T-helper 1 cell treated with Interleukin-12 subunit alpha and Interleukin-12 subunit beta and Interleukin-4 antibody, amounts not matched to agents 30 ng/mL and 1 ng/mL, for 36 hours (primary cell): ENCODE results near the gene ZMIZ1. TPM values are rescaled to one million over a fixed set of nuclear protein-coding genes. Genes with fewer than 3 reads are reported as not detected.

Experiments
- intact Hi-C: fragments of 100-400 bp; cut with micrococcal nuclease; formaldehyde crosslinking; loops from one replicate; pipeline ENCODE4 v1.15.1; 2024
- total RNA-seq: library from RNA; stranded (reverse); gene quantifications from 2 replicates; pipeline ENCODE4 v1.2.3, GENCODE V29; 2022

Gene ZMIZ1
- total RNA-seq, 1 donor from 2014 or later, result 51.2 TPM

DNA sequence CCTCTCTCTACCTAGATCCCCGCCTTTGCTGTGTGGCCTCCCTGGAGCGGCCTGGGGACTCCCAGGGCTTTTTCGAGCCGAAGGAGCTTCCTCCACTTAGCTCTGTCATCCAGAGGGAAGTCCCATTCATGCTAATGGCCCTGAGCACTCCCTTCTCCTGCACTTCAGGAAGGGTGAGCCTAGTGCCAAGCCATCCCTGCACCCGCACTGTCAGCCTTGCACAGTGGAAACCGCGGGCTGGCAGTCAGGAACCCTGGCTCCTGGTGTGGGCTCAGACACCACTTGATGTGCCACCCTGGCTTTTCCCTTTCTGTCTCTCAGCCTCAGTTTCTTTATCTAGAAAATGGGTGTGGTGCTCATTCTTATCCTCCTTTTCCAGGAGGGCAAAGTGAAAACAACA lies 131.6 kb downstream of the ZMIZ1 start:
- intact Hi-C loops, result no loop called here

DNA sequence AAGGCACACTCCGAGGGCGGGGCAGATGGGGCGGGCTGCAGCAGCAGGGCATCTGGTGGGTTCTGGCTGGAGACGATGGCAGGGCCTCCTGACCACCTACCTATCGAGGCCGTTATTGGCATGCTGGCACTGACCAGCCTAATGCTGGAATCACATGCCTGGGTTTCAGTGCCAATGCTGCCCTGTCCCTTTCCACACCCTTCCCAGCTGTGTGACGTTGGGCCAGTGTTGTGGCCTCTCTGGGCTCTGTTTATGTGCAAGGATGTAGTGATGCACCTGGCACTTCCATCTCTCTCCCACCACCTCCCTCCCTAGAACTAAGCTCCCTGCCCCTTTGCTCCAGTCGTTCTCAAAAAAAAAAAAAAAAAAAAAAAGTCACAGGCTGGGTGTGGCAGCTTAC lies 132.9 kb downstream of the ZMIZ1 start:
- intact Hi-C loops, result no loop called here

DNA sequence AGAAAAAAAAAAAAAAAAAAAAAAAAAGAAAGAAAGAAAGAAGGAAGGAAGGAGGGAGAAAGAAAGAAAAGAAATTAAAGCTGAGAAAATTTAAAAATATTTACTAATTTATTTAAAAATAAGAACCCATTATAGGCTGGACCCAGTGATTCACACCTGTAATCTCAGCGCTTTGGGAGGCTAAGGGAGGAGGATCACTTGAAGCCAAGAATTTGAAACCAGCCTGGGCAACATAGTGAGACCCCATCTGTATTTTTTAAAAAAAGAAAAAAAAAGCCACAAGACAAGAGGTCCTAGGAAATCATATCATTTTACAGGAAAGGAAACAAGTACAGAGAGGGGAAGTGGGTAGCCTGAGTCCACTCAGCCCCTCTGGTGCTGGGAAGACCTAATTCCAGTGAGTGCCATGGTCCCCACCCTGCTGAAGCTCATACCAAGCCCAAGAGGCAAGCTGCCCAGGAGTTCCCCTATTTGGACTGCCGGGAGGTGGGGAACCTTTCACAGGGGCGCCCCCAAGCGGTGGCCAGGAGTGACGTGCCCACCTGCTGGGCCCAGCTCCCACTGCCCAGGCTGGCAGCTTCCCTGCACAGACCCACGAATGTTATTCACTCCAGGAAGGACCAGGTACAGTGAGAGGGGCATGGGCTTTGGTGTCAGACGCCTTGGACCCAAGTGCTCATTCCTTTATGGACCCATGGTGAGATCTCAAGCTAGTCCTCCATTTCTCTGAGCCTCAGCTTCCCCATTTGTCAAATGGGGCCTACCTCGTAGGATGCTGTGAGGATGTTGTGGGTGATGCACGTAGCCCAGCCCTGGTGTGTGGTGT lies 133.6 kb downstream of the ZMIZ1 start:
- intact Hi-C loops, result no loop called here

DNA sequence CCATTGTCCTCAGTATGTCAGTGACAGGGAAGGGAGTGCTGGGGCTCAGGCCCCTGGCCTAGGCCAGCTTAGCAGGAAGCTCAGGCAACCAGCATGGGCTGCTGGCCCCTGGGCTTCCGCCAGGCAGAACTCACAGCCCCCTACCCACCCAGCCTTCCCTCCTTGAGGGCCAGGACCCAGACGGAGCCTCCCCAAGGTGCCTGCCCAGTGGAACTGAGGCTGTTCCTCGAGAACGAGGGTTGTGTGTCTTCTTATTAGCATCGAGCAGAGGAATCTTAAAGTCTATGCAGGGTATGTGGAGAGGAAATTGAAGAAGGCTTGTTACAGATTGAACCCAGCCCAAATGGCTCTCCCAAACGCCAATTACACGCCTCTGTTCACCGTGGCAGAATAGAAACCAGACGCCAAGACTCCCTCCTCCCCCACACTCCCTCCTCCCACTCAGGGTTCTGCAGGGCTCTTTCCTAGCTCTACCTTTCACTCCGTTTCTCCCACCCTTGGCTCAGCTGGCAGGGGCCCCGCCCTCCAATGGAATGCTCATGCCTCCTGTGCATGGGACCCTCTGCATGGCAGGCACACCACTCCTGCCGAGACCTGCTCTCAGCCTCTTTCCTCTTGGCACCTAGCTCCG lies 134.4 kb downstream of the ZMIZ1 start:
- intact Hi-C loops, result no loop called here

DNA sequence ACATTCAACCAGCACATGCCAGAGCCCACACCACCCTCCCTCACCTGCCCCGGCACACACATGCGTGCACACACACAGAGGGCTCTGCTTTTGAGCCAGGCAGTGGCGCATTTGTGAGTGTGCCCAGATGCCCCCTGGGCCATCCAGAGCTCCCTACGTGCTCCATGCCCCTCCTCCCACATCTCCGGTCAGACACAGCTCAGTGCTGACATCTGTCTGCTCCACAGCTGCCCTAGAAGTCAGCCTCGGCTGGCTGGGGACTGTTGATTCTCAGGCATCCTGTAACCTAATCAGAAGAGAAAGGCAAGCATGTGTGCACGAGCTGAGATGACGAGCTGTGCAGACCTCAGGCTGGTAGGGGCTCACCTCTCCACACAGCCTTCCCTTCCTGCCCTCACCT lies 135.1 kb downstream of the ZMIZ1 start:
- intact Hi-C loops, result no loop called here

DNA sequence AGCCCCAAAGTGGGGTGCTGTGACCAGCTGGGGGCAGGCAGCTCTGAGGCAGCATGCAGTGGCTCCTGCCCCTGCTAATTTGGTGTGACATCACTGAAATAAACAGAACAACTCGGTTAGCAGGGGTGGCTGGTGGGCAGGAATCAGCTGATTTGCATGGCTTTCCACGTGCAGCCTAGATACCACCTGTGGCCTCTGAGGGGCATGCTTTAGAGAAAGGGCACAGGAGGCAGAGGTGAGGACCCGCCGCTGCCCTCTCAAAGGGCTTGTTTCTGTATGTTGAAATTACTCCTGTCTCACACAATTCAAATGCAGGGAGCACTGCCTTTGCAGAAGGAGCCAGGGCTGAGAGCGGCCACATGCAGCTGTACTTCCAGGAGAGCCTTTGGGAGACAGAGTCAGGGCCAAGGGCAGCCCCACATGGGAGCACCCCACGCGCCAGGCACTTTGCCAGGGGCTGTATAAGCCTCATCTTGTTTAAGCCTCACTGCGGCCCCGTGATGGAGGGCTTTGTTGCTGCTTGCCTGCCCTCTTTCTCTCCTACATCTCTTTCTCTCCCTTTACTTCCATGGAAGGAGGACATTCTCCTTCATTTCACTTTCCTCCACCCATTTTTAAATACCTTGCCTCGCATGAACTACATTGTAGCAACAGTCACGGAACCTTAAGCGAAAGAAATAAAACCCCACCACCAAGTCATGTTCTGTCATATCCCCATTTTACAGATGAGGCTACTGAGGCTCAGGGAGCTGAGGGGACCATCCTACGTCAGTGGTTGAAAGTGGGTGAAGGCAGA lies 137.7 kb downstream of the ZMIZ1 start:
- intact Hi-C loops, result no loop called here

DNA sequence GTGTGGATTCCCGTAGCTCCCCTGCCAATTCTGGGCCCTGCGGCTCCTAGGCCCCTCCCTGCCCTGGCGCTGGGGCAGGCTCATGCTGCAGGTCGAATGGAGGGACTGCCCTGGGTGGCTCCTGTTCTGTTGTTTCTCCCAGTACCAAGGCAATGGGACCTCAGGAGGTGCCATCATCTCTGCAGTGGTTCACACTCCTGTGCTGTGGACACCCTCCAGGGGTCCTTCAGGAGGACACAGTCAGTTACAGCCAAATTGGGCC lies 138.3 kb downstream of the ZMIZ1 start:
- intact Hi-C loops, result no loop called here

DNA sequence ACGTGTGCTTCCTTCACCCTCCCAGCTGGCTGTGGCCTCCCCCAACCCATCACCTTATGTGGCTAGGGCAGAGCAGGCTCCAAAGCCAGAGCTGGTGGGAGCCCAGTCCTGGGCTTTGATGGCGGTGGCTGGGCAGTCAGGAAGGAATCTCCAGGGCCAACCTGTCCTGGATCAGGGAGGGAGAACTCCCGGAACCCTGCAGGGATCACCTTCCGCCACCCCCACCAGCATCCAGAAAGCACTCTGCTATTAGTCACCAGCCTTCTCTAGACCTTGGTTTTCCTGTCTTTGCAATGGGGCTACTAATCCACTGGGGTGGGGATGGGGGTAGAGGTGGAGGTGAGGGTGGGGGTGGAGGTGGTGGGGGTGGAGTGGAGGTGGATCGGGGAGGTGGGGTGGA lies 139.0 kb downstream of the ZMIZ1 start:
- intact Hi-C loops, result no loop called here

DNA sequence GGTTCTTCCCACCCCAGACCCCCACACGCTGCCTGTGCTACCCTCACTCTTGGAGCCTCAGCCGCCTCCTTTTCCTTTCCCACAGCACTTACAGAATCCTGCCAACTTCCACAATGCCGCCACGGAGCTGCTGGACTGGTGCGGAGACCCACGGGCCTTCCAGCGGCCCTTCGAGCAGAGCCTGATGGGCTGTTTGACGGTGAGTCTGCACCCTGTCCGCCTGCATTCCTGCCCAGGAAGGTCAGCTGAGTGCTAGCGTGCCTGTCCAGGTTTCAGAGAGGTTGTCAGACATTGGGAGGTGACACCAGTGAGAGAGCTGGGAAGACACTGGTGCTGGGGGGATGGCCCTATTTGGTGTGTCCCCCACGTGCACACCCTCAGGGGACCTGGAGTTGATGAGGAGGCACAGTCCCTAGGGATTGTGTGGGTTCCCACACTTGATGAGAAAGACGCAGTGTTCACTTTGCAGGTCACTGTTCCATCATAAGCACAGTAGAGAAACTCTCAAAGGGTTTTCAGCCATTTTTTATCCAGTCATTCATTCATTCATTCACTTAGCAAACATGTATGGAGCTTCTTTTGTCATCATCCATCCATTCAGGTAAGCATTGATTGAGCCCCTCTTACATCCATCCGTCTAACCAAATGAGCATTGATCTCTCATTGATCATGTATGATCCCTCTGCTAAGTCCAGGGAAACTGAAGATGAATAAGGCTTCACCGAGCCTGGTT lies 139.7 kb downstream of the ZMIZ1 start:
- intact Hi-C loops, result no loop called here

DNA sequence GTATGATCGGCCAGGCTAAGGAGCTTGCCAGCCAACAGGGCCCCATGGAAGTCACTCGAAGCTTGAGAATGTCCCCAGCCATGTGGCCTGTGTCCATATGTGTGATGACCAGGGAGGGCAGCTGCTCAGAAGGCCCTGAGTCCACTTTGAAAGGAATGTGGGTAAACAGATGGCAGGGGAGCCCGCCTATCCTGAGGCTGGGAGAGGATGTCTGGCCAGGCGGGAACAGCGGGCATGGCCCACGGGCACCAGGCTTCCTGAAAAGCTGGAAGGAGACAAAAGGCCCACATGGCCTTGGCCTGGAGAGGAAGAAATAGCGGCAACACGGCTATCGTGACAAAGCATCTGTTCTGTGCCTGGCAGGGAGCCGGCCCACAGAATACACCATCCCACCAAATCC lies 140.6 kb downstream of the ZMIZ1 start:
- intact Hi-C loops, result no loop called here

DNA sequence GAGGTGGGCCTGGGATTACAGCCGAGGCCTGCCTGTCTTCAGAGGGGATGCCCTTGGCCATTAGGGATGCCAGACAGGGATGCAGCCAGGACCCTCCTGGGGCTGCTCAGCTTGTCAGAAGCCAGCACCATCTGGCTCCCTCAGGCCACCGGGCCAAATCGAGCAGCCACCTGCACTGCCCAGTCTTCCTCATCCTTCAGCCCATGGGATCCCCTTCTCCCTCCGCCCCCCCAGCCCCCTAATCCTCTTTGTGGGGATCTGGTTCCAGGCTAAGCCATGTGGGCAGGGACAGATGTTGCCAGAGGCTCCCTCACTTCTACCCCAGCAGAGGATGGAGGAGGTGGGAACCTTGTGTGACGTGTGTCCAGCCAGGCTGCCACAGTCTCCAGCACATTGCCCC lies 141.1 kb downstream of the ZMIZ1 start:
- intact Hi-C loops, result no loop called here

DNA sequence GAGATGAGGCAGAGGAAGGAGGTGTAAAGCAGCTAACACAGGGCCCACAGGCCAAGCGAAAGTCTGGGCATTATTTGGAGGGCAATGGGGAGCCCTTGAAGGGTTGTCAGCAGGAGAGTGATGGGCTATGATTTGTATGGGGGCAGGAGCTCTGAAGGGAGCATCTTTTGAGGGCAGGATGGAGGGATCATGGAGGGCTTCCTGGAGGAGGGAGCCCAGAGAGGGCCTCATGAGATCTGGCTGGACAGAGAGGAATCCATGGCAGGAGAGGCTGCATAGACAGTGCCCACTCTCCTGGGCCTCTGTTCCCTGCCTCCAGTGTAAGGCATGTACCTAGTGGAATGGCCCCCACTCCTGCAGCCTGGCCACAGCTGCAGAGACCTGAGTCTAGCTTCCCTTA lies 141.9 kb downstream of the ZMIZ1 start:
- intact Hi-C loops, result no loop called here

DNA sequence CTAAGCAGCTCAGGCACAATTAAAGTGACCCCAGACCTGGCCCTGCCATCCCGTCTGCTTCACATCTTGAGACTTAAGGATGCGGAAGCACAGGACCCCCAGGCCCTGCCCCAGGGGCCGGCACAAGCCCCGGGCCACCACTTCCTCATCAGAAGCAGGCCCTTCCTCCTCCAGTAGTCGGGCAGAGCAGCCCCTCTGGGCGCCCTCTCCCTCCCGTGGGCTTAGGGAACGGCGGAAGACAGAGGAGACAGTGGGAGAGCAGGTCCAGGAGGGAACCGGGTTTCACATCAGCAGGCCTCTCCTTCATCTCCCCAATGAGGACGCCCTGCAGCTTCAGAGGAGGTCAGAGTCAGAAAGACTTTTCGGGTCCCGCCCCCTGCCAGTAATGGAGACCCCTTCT lies 142.8 kb downstream of the ZMIZ1 start:
- intact Hi-C loops, result no loop called here

DNA sequence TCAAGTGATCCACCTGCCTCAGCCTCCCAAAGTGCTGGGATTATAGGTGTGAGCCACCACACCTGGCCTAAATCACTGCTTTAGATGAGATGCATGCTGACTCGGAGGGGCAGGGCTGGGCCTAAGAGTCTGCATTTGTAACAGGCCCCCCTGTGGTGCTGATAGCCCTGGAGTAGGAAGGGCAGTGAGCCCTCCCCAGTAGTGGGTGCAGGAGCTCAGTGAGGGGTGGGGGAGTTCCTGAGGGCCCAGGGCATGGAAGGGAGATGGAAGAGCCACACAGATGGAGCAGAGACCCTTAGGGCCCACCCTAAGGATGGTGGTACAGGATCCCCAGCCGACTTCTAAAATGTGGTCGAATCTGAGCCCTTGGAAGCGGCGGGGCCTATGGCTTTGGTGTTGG lies 146.8 kb downstream of the ZMIZ1 start:
- intact Hi-C loops, result no loop called here

DNA sequence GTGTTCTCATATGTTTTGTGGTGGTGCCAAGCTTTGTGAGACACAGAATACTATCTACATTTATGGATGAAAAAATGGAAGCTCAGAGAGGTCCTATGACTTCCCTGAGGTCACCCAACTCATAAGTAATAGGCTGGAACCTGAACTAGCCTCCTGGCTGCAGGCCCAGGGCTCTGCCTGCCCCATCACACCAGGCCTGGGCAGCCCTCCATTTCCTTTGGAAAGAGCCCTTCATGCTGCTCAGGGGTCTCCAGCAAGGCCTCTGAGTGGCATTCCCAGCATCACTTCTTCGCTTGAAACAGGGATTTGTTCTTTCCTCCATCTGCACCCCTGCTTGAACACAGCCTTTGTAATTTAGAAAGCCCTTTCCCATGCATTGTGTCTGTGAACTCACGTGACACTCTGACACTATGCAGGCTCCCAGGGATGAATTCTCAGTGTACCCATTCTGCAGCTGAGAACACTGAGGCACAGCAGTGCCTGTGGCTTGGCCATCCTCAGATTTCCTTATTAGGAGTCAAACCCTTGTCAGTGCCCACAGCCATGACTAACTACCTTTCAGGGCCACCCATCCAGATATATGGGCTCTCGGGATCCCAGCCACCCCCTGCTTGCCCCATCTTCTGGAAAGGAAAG lies 150.7 kb downstream of the ZMIZ1 start:
- intact Hi-C loops, result no loop called here

DNA sequence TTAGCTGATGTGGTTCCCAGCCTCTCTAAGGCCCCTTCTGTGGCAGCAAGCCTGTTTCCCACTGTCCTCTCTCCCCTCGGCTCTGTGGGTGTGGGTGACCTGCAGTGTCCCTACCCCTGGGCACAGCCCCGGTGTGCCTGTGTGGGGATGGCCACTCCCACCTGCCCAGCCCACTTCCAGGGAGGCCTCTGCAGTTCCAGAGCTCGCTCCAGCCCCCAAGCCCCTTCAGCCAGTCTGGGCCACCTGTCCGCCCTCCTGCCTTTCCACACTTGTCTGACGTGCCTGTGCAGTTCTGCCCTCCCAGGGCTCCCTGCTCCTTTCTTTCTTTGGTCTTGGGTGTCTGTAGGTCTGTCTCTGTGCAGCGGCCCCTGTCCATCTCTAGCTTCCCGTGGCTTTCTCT lies 151.5 kb downstream of the ZMIZ1 start:
- intact Hi-C loops, result no loop called here

DNA sequence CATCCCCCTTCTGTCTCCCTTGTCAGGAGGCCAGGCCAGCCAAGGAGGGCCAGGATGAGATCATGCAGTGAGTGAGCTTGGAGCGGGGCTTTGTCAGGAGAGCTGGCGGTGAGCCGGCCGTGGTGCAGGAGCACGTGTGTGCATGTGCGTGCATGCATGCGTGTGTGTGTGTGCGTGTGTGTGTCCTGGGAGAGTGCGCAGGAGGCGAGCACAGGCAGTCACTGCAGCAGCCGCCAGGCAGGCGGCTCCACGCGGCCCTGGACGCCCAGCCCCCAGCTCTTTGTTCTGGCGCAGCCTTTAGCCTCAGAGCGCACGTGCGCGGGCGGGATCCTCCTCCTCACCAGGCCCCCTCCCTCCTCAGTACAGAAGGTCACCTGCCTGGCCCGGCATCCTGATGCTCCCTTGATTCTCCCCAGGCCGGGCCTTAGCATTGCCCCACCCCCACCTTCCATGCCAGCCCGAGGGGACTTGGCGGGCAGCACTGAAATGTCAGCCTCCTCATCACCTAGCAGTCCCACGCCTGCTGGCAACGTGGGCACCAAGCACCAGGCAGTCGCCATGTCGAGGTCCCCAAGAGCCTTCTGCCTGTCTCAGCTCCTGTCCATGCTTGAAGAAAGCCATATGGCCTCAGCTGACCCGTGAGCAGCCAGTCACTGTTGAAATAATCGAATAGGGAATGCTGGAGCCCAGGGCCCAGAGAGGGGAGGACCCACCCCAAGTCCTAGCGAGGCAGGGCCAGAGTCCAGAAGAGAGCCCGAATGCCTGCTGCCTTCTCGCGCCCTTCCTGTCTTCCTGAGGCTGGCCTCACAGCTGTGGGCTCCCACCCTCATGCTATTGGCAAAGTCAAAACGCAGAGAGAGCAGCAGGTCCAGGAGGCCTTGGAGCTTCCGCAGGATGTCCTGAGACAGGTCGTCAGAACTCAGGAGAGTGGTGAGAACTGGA lies 152.6 kb downstream of the ZMIZ1 start:
- intact Hi-C loops, result no loop called here

DNA sequence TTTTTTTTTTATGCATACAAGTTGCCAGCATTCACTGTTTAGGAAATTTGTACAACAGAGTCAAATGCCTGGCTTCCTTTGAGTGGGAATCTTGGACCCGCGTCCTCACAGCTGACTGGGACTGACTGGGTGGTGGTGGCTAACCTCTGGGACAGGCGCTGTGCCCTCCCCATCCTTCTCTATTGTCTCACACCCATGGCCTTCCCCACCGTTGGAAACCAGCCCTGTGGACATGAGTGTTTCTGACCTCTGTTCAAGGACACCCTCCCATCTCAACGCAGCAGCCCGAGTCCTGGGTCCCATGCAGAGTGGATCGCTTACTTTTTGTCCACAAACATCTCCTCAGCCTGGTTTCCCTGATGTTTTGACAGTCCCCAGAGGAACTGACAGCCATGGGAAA lies 153.4 kb downstream of the ZMIZ1 start:
- intact Hi-C loops, result no loop called here

DNA sequence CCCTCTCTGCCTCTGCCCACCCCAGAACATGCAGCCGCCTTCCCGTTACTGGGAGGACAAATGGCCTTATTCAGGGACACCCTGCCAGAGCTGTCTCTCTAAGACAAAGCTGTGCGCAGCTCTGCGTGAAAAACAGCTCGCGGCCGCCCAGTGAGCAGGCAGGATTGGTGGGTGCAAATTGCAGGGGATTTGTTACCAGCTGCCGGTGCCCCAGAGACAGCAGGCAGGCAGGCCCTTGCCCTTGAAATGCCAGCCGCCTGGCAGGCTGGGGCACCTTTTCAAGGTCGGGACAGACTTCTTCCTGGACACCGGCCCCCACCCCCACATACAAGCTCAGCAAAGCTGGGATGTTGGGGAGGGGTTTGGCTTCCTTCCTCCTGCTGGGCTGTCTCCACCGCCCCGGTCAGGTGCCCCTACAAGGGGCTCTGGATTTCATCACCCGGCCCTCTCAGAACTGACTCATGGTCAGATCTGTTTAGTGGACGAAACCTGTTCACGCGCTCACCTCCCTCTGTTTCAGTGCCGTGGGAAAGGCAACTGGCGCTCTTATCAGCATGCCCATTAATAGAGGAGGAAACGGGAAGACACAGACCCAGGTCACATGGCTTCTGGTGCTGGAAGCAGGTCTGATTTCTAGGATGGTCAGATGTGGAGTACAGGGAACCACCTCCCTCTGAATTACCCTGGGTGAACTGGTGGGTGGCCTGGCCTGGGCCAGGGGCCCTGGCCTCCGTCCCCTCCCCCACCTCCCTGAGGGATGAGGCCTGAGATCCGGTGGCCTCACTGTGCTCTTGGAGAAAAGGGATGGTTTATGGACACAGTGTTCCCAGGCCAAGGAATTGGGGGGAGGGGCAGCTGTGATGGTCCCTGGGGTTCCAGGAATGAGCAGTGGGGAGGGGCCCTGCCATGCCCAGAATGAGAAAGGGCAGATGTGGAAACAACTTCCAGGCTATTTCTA lies 154.6 kb downstream of the ZMIZ1 start:
- intact Hi-C loops, result no loop called here
